HEK293 (cell line): ENCODE results near the gene SLC39A10.

ENCODE experiments used
- GFI1B ChIP-seq: fragments of 450-650 bp; formaldehyde crosslinking; IDR thresholded peaks from 2 replicates; pipeline ENCODE4 v1.5.1; 2016; ENCODE audit warnings: missing biosample characterization, missing genetic modification characterization
- KLF7 ChIP-seq: fragments of 450-650 bp; formaldehyde crosslinking; IDR thresholded peaks from 2 replicates; pipeline ENCODE4 v1.5.1; 2016; ENCODE audit warnings: missing biosample characterization, missing genetic modification characterization, borderline replicate concordance
- ZFP37 ChIP-seq: fragments of 450-650 bp; formaldehyde crosslinking; IDR thresholded peaks from 2 replicates; pipeline ENCODE4 v1.5.1; 2016; ENCODE audit warnings: missing biosample characterization, missing genetic modification characterization
- ZFP41 ChIP-seq: fragments of 450-650 bp; formaldehyde crosslinking; IDR thresholded peaks from 2 replicates; pipeline ENCODE4 v1.5.1; 2016; ENCODE audit warnings: missing biosample characterization, missing genetic modification characterization, borderline replicate concordance
- ZIC2 ChIP-seq: fragments of 450-650 bp; formaldehyde crosslinking; IDR thresholded peaks from 2 replicates; pipeline ENCODE4 v1.5.1; 2016; ENCODE audit warnings: missing biosample characterization, missing genetic modification characterization
- ZNF10 ChIP-seq: fragments of 450-650 bp; formaldehyde crosslinking; IDR thresholded peaks from 2 replicates; pipeline ENCODE4 v1.5.1; 2017; ENCODE audit warnings: missing biosample characterization, missing genetic modification characterization
- ZNF132 ChIP-seq: fragments of 450-650 bp; formaldehyde crosslinking; IDR thresholded peaks from 2 replicates; pipeline ENCODE4 v1.5.1; 2017; ENCODE audit warnings: missing biosample characterization, missing genetic modification characterization, borderline replicate concordance
- ZNF202 ChIP-seq: fragments of 450-650 bp; formaldehyde crosslinking; IDR thresholded peaks from 2 replicates; pipeline ENCODE4 v1.5.1; 2016; ENCODE audit warnings: missing biosample characterization, missing genetic modification characterization, borderline replicate concordance
- ZNF221 ChIP-seq: fragments of 450-650 bp; formaldehyde crosslinking; IDR thresholded peaks from 2 replicates; pipeline ENCODE4 v1.5.1; 2017; ENCODE audit warnings: missing biosample characterization, missing genetic modification characterization, borderline replicate concordance
- ZNF24 ChIP-seq: fragments of 450-650 bp; formaldehyde crosslinking; IDR thresholded peaks from 2 replicates; pipeline ENCODE4 v1.5.1; 2016; ENCODE audit warnings: missing biosample characterization, missing genetic modification characterization
- ZNF302 ChIP-seq: fragments of 450-650 bp; formaldehyde crosslinking; IDR thresholded peaks from 2 replicates; pipeline ENCODE4 v1.5.1; 2016; ENCODE audit warnings: missing biosample characterization, missing genetic modification characterization, low read depth
- ZNF324 ChIP-seq: fragments of 450-650 bp; formaldehyde crosslinking; IDR thresholded peaks from 2 replicates; pipeline ENCODE4 v1.5.1; 2016; ENCODE audit warnings: missing biosample characterization, missing genetic modification characterization
- ZNF335 ChIP-seq: fragments of 450-650 bp; formaldehyde crosslinking; conservative IDR thresholded peaks from 2 replicates; pipeline ENCODE4 v1.5.1; 2016; ENCODE audit warnings: missing biosample characterization, missing genetic modification characterization
- ZNF37A ChIP-seq: fragments of 450-650 bp; IDR thresholded peaks from 2 replicates; pipeline ENCODE4 v1.5.1; 2018; ENCODE audit warnings: missing biosample characterization, missing genetic modification characterization
- ZNF394 ChIP-seq: fragments of 450-650 bp; formaldehyde crosslinking; IDR thresholded peaks from 2 replicates; pipeline ENCODE4 v1.5.1; 2016; ENCODE audit warnings: missing biosample characterization, missing genetic modification characterization, mild to moderate bottlenecking, moderate library complexity, borderline replicate concordance
- ZNF501 ChIP-seq: fragments of 450-650 bp; formaldehyde crosslinking; IDR thresholded peaks from 2 replicates; pipeline ENCODE4 v1.5.1; 2016; ENCODE audit warnings: missing biosample characterization, missing genetic modification characterization
- ZNF529 ChIP-seq: fragments of 450-650 bp; formaldehyde crosslinking; IDR thresholded peaks from 2 replicates; pipeline ENCODE4 v1.5.1; 2017; ENCODE audit warnings: missing genetic modification characterization, missing biosample characterization; ENCODE audit not compliant: insufficient replicate concordance
- ZNF549 ChIP-seq: fragments of 450-650 bp; IDR thresholded peaks from 2 replicates; pipeline ENCODE4 v1.5.1; 2018; ENCODE audit warnings: missing biosample characterization, missing genetic modification characterization, mild to moderate bottlenecking, inconsistent platforms, moderate library complexity
- ZNF626 ChIP-seq: fragments of 450-650 bp; sonication (Bioruptor Pico); formaldehyde crosslinking; IDR thresholded peaks from 2 replicates; pipeline ENCODE4 v1.5.1; 2018; ENCODE audit warnings: missing biosample characterization, missing genetic modification characterization, inconsistent platforms
- ZNF629 ChIP-seq: fragments of 450-650 bp; formaldehyde crosslinking; IDR thresholded peaks from 2 replicates; pipeline ENCODE4 v1.5.1; 2017; ENCODE audit warnings: missing biosample characterization, missing genetic modification characterization
- ZNF837 ChIP-seq: fragments of 450-650 bp; formaldehyde crosslinking; IDR thresholded peaks from 2 replicates; pipeline ENCODE4 v1.5.1; 2016; ENCODE audit warnings: missing biosample characterization, missing genetic modification characterization
- TF ChIP-seq, protein P1 (sequence below): fragments of 450-650 bp; formaldehyde crosslinking; conservative IDR thresholded peaks from 2 replicates; pipeline ENCODE4 v1.5.1; 2016; ENCODE audit warnings: low read depth, missing biosample characterization, missing genetic modification characterization
- TF ChIP-seq, protein P2 (sequence below): fragments of 450-650 bp; formaldehyde crosslinking; IDR thresholded peaks from 2 replicates; pipeline ENCODE4 v1.5.0; 2017; ENCODE audit warnings: missing biosample characterization, missing genetic modification characterization, borderline replicate concordance
- TF ChIP-seq, protein P3 (sequence below): fragments of 450-650 bp; formaldehyde crosslinking; IDR thresholded peaks from 2 replicates; pipeline ENCODE4; 2016; ENCODE audit warnings: missing biosample characterization, missing genetic modification characterization
- TF ChIP-seq, protein P4 (sequence below): fragments of 450-650 bp; formaldehyde crosslinking; IDR thresholded peaks from 2 replicates; pipeline ENCODE4 v1.5.1; 2016; ENCODE audit warnings: missing biosample characterization, missing genetic modification characterization
- TF ChIP-seq, protein P5 (sequence below): fragments of 450-650 bp; formaldehyde crosslinking; IDR thresholded peaks from 2 replicates; pipeline ENCODE4 v1.5.1; 2016; ENCODE audit warnings: missing biosample characterization, missing genetic modification characterization

SLC39A10 gene

DNA sequence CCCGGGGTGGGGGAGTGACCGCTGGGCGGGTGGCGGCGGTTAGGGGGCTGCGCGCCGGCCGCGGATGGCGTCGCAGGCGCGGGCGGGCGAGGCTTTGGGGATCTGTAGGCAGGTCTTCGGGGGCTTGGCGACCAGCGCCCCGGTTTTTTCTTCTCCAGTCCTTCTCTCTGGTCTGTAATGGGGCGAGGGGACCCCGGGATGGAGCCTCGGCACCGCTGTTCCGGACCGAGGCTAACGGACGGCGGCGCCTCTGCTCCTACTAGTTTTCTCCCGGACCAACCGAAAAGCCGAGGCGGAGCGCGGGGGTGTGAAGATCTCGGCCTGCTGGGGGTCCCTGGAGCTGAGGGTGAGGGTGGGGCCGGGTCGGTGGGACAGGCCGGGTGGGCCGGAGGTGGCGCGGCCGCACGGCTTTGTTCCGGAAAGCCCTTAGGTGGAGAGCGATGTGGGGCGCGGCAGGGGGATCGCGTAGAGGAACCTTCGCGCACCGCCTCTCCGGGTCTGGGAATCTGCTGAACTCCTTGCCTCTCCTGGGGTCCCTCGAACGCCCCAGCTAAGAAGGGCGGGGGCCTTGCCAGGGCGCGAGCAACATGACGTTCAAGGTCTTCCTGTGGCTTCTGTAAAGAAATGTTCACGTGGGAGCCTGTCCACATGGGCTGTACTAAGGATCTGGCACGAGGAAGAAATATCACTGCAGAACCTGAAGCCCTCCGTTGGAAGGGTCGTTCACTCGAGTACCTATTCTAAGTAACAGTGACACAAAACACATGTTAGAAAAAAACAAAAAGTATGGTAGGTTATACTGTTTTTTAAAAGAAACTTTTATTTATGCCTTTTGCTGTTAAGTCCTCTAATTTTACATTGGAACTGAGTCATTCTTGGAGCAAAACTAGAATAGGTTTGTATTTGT, 861 bp downstream of the SLC39A10 start (continued):
- TF ChIP-seq ZNF37A (no peak), ZFP37 (tag by site-specific recombination) (no peak), ZNF529 (tag by site-specific recombination) (no peak), ZNF629 (tag by site-specific recombination) (0 out of 2 replicates have a peak, but pooled peaks have one; percentile 33), GFI1B (tag by site-specific recombination) (no peak), ZNF132 (no peak), ZNF202 (tag by site-specific recombination) (no peak), ZNF501 (tag by site-specific recombination) (peak; percentile 55; the same call in 1 of the 2 replicates), ZNF549 (tag by site-specific recombination) (no peak), ZNF10 (no peak), ZFP41 (tag by site-specific recombination) (no peak), ZNF302 (tag by site-specific recombination) (no peak), ZNF394 (tag by site-specific recombination) (no peak), KLF7 (tag by site-specific recombination) (peak; percentile 38; the same call in 1 of the 2 replicates), ZNF335 (tag by site-specific recombination) (peak; percentile 69), ZNF24 (tag by site-specific recombination) (0 out of 2 replicates have a peak, but pooled peaks have one; percentile 29), ZNF221 (tag by site-specific recombination) (no peak), ZNF324 (tag by site-specific recombination) (no peak), ZNF626 (tag by site-specific recombination) (no peak), ZNF837 (tag by site-specific recombination) (no peak), ZIC2 (tag by site-specific recombination) (peak; percentile 11; the same call in 1 of the 2 replicates)
- TF ChIP-seq, protein P1, sequence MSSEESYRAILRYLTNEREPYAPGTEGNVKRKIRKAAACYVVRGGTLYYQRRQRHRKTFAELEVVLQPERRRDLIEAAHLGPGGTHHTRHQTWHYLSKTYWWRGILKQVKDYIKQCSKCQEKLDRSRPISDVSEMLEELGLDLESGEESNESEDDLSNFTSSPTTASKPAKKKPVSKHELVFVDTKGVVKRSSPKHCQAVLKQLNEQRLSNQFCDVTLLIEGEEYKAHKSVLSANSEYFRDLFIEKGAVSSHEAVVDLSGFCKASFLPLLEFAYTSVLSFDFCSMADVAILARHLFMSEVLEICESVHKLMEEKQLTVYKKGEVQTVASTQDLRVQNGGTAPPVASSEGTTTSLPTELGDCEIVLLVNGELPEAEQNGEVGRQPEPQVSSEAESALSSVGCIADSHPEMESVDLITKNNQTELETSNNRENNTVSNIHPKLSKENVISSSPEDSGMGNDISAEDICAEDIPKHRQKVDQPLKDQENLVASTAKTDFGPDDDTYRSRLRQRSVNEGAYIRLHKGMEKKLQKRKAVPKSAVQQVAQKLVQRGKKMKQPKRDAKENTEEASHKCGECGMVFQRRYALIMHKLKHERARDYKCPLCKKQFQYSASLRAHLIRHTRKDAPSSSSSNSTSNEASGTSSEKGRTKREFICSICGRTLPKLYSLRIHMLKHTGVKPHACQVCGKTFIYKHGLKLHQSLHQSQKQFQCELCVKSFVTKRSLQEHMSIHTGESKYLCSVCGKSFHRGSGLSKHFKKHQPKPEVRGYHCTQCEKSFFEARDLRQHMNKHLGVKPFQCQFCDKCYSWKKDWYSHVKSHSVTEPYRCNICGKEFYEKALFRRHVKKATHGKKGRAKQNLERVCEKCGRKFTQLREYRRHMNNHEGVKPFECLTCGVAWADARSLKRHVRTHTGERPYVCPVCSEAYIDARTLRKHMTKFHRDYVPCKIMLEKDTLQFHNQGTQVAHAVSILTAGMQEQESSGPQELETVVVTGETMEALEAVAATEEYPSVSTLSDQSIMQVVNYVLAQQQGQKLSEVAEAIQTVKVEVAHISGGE (tag by site-specific recombination) = 0 out of 2 replicates have a peak, but pooled peaks have one; percentile 21
- TF ChIP-seq, protein P2, sequence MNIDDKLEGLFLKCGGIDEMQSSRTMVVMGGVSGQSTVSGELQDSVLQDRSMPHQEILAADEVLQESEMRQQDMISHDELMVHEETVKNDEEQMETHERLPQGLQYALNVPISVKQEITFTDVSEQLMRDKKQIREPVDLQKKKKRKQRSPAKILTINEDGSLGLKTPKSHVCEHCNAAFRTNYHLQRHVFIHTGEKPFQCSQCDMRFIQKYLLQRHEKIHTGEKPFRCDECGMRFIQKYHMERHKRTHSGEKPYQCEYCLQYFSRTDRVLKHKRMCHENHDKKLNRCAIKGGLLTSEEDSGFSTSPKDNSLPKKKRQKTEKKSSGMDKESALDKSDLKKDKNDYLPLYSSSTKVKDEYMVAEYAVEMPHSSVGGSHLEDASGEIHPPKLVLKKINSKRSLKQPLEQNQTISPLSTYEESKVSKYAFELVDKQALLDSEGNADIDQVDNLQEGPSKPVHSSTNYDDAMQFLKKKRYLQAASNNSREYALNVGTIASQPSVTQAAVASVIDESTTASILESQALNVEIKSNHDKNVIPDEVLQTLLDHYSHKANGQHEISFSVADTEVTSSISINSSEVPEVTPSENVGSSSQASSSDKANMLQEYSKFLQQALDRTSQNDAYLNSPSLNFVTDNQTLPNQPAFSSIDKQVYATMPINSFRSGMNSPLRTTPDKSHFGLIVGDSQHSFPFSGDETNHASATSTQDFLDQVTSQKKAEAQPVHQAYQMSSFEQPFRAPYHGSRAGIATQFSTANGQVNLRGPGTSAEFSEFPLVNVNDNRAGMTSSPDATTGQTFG = no peak
- TF ChIP-seq, protein P3, sequence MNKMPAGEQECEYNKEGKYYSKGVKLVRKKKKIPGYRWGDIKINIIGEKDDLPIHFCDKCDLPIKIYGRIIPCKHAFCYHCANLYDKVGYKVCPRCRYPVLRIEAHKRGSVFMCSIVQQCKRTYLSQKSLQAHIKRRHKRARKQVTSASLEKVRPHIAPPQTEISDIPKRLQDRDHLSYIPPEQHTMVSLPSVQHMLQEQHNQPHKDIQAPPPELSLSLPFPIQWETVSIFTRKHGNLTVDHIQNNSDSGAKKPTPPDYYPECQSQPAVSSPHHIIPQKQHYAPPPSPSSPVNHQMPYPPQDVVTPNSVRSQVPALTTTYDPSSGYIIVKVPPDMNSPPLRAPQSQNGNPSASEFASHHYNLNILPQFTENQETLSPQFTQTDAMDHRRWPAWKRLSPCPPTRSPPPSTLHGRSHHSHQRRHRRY (tag by site-specific recombination) = no peak
- TF ChIP-seq, protein P4, sequence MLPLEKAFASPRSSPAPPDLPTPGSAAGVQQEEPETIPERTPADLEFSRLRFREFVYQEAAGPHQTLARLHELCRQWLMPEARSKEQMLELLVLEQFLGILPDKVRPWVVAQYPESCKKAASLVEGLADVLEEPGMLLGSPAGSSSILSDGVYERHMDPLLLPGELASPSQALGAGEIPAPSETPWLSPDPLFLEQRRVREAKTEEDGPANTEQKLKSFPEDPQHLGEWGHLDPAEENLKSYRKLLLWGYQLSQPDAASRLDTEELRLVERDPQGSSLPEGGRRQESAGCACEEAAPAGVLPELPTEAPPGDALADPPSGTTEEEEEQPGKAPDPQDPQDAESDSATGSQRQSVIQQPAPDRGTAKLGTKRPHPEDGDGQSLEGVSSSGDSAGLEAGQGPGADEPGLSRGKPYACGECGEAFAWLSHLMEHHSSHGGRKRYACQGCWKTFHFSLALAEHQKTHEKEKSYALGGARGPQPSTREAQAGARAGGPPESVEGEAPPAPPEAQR = no peak
- TF ChIP-seq, protein P5, sequence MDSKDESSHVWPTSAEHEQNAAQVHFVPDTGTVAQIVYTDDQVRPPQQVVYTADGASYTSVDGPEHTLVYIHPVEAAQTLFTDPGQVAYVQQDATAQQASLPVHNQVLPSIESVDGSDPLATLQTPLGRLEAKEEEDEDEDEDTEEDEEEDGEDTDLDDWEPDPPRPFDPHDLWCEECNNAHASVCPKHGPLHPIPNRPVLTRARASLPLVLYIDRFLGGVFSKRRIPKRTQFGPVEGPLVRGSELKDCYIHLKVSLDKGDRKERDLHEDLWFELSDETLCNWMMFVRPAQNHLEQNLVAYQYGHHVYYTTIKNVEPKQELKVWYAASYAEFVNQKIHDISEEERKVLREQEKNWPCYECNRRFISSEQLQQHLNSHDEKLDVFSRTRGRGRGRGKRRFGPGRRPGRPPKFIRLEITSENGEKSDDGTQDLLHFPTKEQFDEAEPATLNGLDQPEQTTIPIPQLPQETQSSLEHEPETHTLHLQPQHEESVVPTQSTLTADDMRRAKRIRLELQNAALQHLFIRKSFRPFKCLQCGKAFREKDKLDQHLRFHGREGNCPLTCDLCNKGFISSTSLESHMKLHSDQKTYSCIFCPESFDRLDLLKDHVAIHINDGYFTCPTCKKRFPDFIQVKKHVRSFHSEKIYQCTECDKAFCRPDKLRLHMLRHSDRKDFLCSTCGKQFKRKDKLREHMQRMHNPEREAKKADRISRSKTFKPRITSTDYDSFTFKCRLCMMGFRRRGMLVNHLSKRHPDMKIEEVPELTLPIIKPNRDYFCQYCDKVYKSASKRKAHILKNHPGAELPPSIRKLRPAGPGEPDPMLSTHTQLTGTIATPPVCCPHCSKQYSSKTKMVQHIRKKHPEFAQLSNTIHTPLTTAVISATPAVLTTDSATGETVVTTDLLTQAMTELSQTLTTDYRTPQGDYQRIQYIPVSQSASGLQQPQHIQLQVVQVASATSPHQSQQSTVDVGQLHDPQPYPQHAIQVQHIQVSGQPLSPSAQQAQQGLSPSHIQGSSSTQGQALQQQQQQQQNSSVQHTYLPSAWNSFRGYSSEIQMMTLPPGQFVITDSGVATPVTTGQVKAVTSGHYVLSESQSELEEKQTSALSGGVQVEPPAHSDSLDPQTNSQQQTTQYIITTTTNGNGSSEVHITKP (tag by site-specific recombination) = no peak; the same call in 1 of the 2 replicates
